Heart left ventricle (tissue), 13 donors: ENCODE results near the gene NEURL4.

Source experiments
- CTCF ChIP-seq, 12 donors: fragments of 200-600 bp; sonication (generic) in 4 of 12; IDR thresholded peaks; one replicate each; pipeline versions ENCODE4 v1.5.0 to v1.8.0; 2018 to 2022; ENCODE audit warnings: antibody characterized with exemption in 12 of 12, mild to moderate bottlenecking in 5 of 12
- POLR2A ChIP-seq, 2 donors: fragments of 450-650 bp; IDR thresholded peaks; one replicate each; pipeline ENCODE4 v1.6.1; 2017; ENCODE audit warnings: antibody characterized with exemption in 2 of 2, mild to moderate bottlenecking in 2 of 2, moderate library complexity in 2 of 2
- donor health status: ischemic (EF 13 %, LVEDD 7.1; RV severe dilation, severe dysfunction).
- donor health status: DM: no; HTN: yes; CAD: no.
- donor health status: DM: no; HTN: no; CAD: no.
- donor health status: ischemic (EF 25% LVEDD 6.9; RV normal size, moderate dysfunction).
- donor health status: ischemic (EF 25% LVEDD 5.7; RV mildly dilated, moderate dysfunction).
- donor health status: ischemic (EF 35%, LVEDD 5.7; RV mildly dilated, moderate dysfunction).
- donor health status: nonischemic (EF 11% LVEDD 7.7; RV severe dilation, severe dysfunction).
- donor health status: DM: yes; HTN: yes; CAD: no.
- donor health status: PGD.
- donor health status: ischemic (EF 29% LVEDD 5.4; RV normal size, mild dysfunction).
- donor health status: nonischemic (EF 23%, LVEDD 6.1; RV moderate dilation, normal function).

DNA sequence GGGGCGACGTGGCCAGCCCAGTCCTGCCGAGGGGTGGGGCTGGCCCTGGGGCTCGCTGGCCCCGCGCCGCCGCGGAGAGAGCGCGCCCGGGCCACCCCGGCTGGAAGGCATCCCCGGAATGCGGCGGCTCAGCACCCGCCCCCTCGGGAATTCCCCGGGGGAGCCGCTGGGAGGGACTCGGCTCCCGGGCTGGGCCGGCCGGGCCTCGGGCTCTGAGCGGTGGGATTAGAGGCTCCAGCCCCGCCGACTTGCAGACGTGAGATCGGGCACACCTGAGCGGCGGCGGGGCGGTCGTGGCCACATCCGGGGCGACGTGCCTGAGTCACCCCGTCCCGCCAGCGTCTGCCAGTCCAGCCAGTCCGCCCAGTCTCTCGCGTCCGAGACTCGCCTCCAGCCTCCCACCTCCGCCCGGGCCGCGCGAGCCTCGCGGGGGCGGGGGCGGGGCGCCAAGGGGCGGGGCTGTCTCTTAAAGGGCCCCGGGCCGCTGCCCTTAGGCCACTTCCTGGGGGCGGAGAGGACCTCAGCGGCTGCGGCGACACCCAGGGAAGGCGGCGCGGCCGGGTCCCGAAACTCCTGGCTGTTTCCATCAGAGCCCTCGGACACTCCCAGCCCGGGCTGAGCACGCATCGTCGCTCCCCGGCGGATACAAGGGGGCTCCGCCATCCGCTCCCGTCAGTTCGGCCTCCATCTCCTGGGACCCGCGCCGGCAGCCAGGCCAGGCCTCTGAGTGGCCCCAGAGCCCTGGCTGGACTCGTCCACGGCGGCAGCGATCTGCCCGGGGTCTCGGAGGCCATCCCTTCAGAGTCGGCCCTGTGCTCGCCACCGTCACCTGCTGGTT lies 22.7 kb upstream of the NEURL4 start, which contains the start of gene KCTD11:
- TF ChIP-seq POLR2A (IDR thresholded peaks at IDR 0.05) (peak in 1 of 2 donors; percentile 80), CTCF (IDR thresholded peaks at IDR 0.05) (peak in 7 of 12 donors; percentile 31 to 67 (median 49))
